NB4 (cell line): Measurements from ENCODE around the gene MYOC.

Source experiments
- DNase-seq: peaks from one replicate; pipeline ENCODE4 v3.0.0; 2010; ENCODE audit warnings: low read depth
- H3K4me3 ChIP-seq: one replicate; pipeline ENCODE4 v1.5.1; 2011; ENCODE audit warnings: mild to moderate bottlenecking, low read depth, low read length, moderate library complexity
- MAX ChIP-seq: IDR thresholded peaks from 2 replicates; pipeline ENCODE4 v1.6.1; 2011; ENCODE audit warnings: low read depth, low read length
- MYC ChIP-seq: IDR thresholded peaks from 2 replicates; pipeline ENCODE4 v1.6.1; 2011; ENCODE audit warnings: low read depth, low read length
- POLR2A ChIP-seq: IDR thresholded peaks from 2 replicates; pipeline ENCODE4 v1.6.1; 2011; ENCODE audit warnings: mild to moderate bottlenecking; ENCODE audit not compliant: insufficient read length; ENCODE audit errors: extremely low read depth
- TF ChIP-seq, protein P1 (sequence below): IDR thresholded peaks from one replicate; pipeline ENCODE4 v1.5.1; 2012; ENCODE audit warnings: low read depth, low read length

Gene MYOC

DNA sequence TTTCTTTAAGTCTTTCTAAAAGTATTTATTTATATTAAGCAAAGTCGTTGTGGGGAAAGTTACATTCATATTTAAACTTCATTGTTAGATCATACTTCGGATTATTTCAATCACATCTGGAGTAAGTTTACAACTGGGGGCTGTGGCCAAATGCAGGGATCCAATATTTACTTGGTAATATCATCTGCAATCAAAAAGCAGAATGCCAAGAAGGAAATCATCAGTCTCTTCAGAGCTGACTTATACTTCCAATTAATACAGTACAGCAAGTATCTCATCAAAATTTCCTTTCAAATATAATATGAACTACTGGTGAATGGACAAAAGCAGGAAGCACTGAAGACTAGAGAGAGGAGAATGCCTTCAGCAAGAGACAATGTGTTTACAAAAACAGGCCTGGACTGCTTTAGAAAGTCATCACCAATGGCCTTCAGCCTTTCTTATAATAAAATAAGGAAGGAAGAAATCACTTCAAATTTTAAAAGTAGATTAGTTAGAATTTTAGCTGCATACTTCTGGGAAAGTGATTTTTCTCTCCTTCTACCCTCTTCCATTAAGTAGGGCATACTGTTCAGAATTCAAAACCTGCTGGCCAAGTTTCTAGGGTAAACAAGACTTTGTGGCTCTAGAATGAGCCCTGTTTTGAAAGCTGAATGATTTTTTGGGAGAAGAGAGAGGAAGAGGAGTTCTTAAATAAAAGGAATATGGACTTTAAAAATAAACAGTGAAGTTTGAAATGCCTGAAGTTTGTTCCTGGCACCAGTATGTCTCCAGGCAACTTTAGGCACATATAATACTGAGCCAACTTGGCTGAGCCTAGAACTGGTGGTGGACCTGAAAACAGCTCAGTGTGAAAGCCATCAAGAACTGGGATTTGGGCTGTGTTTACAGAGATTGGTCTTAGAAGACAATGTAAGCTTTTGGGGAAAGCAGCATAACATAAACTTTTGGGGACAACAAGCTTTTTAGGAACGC lies 22.2 kb upstream of the MYOC start:
- DNase-seq: no peak
- TF ChIP-seq MAX: no peak
- TF ChIP-seq POLR2A: no peak
- TF ChIP-seq, protein P1, sequence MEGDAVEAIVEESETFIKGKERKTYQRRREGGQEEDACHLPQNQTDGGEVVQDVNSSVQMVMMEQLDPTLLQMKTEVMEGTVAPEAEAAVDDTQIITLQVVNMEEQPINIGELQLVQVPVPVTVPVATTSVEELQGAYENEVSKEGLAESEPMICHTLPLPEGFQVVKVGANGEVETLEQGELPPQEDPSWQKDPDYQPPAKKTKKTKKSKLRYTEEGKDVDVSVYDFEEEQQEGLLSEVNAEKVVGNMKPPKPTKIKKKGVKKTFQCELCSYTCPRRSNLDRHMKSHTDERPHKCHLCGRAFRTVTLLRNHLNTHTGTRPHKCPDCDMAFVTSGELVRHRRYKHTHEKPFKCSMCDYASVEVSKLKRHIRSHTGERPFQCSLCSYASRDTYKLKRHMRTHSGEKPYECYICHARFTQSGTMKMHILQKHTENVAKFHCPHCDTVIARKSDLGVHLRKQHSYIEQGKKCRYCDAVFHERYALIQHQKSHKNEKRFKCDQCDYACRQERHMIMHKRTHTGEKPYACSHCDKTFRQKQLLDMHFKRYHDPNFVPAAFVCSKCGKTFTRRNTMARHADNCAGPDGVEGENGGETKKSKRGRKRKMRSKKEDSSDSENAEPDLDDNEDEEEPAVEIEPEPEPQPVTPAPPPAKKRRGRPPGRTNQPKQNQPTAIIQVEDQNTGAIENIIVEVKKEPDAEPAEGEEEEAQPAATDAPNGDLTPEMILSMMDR: no peak
- no peak for TF ChIP-seq MYC
- H3K4me3 ChIP-seq: no peak overlapping the region

DNA sequence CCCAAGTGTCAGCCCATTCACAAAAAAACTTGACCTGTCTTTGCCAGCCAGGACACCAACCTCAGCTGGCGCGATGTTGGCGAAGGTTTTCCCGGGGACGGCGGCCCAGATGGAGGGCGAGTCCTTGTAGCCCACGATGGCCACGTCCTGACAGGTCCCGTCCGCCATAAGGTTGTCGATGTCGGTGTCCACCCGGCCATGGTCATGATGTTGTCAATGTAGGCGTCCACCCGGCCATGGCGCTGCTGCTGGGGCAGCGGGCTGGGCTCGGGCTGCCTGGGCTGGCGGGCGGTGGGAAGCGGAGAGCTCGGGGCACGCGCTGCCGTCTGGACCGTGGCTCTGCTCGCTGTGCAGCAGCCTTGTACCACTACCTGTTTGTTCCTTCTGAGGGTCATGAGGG lies 18.3 kb upstream of the MYOC start:
- no peak overlapping the region for H3K4me3 ChIP-seq
- no peak for DNase-seq
- no peak for TF ChIP-seq MYC
- TF ChIP-seq, protein P1: no peak
- no peak for TF ChIP-seq POLR2A
- TF ChIP-seq MAX: no peak

- TF ChIP-seq, protein P1: no peak
- TF ChIP-seq MYC (no peak), MAX (no peak), POLR2A (no peak)
Measured at GRCh38 chr1:171668372-171668771, 15.9 kb upstream of the MYOC start.

GRCh38 chr1:171666114-171666769 lies 13.8 kb upstream of the MYOC start:
- no peak overlapping the region for H3K4me3 ChIP-seq
- no peak for DNase-seq
- TF ChIP-seq, protein P1: no peak
- no peak for TF ChIP-seq POLR2A
- TF ChIP-seq MAX: no peak
- TF ChIP-seq MYC: no peak

More at GRCh38 chr1:171668372-171668771, 15.9 kb upstream of the MYOC start:
- DNase-seq: no peak
- no peak overlapping the region for H3K4me3 ChIP-seq

- DNase-seq: no peak
- TF ChIP-seq MYC (no peak), POLR2A (no peak), MAX (no peak)
- TF ChIP-seq, protein P1: no peak
- H3K4me3 ChIP-seq: no peak overlapping the region
Measured at GRCh38 chr1:171664976-171665375, 12.5 kb upstream of the MYOC start.
